Fibroblast of skin of left quadriceps (primary cell): ENCODE results near the gene RHO.
A peak's percentile ranks its signal among the peaks of the same experiment; 100 is the strongest.
"Not testable (repeated sequence)": the region's sequence is repeated elsewhere in the genome, so short reads cannot be mapped to it uniquely, and the experiment has no call there.

Experiments
- DNase-seq, 2 experiments: peaks; one replicate each; pipeline ENCODE4 v3.0.0-alpha.2; 2013; ENCODE audit warnings: low read depth in 2 of 2

The RHO gene

GRCh38 chr3:129543156-129543790 lies 14.8 kb downstream of the RHO start, which contains the start of gene H1-8:
H1-8 (plus strand) TSS chr3:129543175; CDS start chr3:129543219, 44 bp downstream.
- no peak for DNase-seq

DNA sequence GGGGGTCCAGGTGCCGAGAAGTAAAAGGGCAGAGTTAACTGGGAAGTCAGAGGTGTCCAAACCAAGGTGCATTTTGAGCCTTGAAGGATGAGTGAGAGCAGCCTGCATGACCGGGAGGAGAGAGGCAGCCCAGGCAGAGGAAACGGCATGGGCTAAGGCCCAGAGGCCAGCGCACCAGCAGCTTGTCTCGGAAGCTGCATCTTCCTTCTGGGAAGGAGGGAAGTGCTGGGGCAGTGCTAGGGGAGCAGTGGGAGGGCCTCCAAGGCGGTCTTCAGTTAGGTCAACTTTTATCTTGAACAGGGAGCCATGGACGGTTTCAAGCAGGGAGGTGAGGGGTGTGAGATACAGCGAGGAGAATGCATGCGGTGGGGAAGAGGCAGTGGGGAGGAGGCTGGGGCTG lies 15.6 kb downstream of the RHO start:
- no peak for DNase-seq

DNA sequence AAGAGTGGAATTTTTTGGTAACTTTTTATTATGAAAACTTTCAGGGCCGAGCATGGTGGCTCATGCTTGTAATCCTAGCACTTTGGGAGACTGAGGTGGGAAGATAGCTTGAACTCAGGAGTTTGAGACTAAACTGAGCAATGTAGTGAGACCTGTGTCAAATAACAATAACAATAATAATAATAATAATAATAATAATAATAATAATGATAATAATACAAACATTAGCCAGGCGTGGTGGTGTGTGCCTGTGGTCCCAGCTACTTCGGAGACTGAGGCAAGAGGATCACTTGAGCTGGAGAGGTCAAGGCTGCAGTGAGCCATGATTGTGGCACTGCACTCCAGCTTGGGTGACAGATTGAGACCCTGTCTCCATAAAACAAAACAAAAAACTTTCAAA lies 17.5 kb downstream of the RHO start:
- not testable (repeated sequence) for DNase-seq

GRCh38 chr3:129547241-129547640 lies 18.8 kb downstream of the RHO start:
- no peak for DNase-seq

GRCh38 chr3:129548104-129548965 lies 19.9 kb downstream of the RHO start:
- no peak for DNase-seq

GRCh38 chr3:129549006-129549800 lies 20.8 kb downstream of the RHO start:
- no peak for DNase-seq

- DNase-seq, result no peak
Measured at GRCh38 chr3:129549805-129550204, 21.4 kb downstream of the RHO start.

DNA sequence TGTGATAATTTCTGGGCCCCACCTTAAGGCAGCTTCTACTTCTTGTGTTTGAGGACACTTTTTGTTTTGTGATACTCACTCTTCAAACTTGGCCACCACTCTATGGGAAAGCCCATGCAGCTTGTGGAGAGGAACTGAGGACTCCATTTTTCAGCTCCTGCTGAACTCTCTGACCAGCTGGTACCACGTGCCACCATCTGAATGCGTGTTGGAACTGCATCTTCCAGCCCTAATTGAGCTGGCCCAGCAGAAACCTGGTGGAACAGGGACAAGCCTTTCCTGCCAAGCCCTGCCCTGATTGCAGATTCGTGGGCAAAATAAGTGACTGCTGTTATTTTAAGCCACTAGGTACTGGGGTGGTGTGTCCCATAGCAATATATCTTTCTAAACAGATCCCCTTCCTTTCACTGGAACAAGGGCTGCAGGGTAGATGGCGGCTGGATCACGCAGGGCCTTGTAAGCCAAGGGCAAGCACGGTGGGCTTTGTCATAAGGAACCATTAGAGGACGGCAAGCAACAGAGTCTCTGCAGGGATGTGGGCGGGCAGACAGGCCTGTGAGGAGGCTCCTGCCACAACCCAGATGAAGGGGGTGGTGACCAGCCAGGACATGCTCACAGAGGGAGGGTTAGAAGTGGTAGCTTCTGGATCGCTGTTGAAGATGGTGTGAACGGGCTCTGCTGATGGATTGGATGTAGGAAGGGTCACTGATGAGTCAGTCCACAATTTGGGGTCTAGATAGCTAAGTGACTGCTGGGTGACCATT lies 24.0 kb downstream of the RHO start:
- DNase-seq, result no peak

- DNase-seq, result no peak
Measured at GRCh38 chr3:129553171-129553570, 24.7 kb downstream of the RHO start.

- no peak for DNase-seq
Measured at GRCh38 chr3:129553719-129554118, 25.3 kb downstream of the RHO start.

- no peak for DNase-seq
Measured at GRCh38 chr3:129554356-129555152, 26.1 kb downstream of the RHO start.

DNA sequence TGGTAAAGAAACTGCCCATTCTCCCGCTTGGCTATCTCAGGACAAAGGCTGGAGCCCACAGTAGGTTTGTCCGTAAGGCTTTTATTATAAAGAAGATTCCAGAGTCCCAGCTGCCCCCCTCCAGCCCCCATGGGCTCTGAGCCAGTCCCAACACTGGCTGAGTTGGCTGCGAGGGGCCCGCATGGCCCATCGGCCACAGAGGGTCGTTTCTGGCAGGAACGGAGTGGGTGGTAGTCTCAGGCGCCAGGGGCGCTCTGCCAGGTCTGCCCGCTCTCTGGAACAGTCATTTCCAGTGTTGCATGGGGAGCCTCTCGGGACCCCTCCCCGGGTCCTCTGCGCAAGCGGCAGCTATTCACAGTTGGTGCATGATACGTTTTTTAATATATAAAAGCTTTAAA lies 26.7 kb downstream of the RHO start:
- DNase-seq, result no peak

- DNase-seq, result no peak
Measured at GRCh38 chr3:129555616-129556357, 27.3 kb downstream of the RHO start.

DNA sequence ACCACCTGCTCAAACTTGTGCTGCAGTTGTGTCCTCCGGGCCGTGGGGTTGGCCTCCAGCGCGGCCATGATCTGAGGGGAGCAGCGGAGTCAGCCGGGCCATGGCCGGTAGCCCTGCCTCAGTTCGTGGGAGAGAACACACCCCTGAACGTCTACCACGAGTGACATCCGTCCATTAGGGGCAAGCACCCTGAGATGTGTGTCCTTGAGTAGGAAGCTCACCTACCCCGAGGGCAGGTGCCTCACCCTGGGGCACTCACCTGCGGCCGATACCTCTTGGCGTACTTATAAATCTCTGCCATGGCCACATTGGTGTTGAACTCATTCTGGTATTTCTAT lies 27.9 kb downstream of the RHO start:
- DNase-seq, result no peak

GRCh38 chr3:129556890-129557547 lies 28.6 kb downstream of the RHO start:
- DNase-seq, result no peak

- DNase-seq, result no peak
Measured at GRCh38 chr3:129557548-129557894, 29.1 kb downstream of the RHO start.

GRCh38 chr3:129558081-129558771 lies 29.8 kb downstream of the RHO start:
- no peak for DNase-seq

- DNase-seq, result peak in 1 of 2 experiments; percentile 15
Measured at GRCh38 chr3:129558772-129559564, 30.5 kb downstream of the RHO start.
